ENCODE data around the gene CASS4. TPM values are rescaled to one million over a fixed set of nuclear protein-coding genes. Genes with fewer than 3 reads are reported as not detected.

The CASS4 gene
- total RNA-seq, 1 experiment from 2014 or later: 0.13 TPM

GRCh38 chr20:56386219-56386618, 25.8 kb upstream of the CASS4 start:
- Mint-ChIP-seq H3K36me3 (peaks cover 86% of the 10 kb centered on the region), H3K4me1 (peaks cover 19% of the 10 kb centered on the region), H3K4me3 (no peak overlapping the region), H3K27me3 (ENCODE audit: low read depth) (no peaks in the 10 kb centered on the region), H3K27ac (0 out of 2 replicates have a peak overlapping the region, but pooled peaks have one; percentile 70), H3K9me3 (no peaks in the 10 kb centered on the region)
- TF ChIP-seq MYBL2 (CRISPR knock-in tag; IDR thresholded peaks at IDR 0.05) (no peak), ZNF219 (CRISPR knock-in tag; IDR thresholded peaks at IDR 0.05; ENCODE audit: borderline replicate concordance) (no peak), MAX (CRISPR knock-in tag; IDR thresholded peaks at IDR 0.05) (no peak), CREB1 (CRISPR knock-in tag; IDR thresholded peaks at IDR 0.05) (no peak), FOXK1 (CRISPR knock-in tag; IDR thresholded peaks at IDR 0.05) (no peak), ELF4 (CRISPR knock-in tag; IDR thresholded peaks at IDR 0.05; ENCODE audit: low read depth) (no peak), GRHL2 (CRISPR knock-in tag; IDR thresholded peaks at IDR 0.05; ENCODE audit: insufficient replicate concordance, severe bottlenecking) (no peak), ATF1 (CRISPR knock-in tag; IDR thresholded peaks at IDR 0.05) (no peak), NFATC4 (CRISPR knock-in tag; IDR thresholded peaks at IDR 0.05) (no peak), NR1H2 (CRISPR knock-in tag; IDR thresholded peaks at IDR 0.05) (no peak), SMAD4 (CRISPR knock-in tag; IDR thresholded peaks at IDR 0.05) (no peak), AR (CRISPR knock-in tag; IDR thresholded peaks at IDR 0.05) (no peak), ZNF138 (CRISPR knock-in tag; conservative IDR thresholded peaks at IDR 0.05) (no peak), KAT7 (CRISPR knock-in tag; IDR thresholded peaks at IDR 0.05; ENCODE audit: borderline replicate concordance) (no peak), ESRRA (CRISPR knock-in tag; IDR thresholded peaks at IDR 0.05; ENCODE audit: borderline replicate concordance) (no peak)
- TF ChIP-seq, protein P1, sequence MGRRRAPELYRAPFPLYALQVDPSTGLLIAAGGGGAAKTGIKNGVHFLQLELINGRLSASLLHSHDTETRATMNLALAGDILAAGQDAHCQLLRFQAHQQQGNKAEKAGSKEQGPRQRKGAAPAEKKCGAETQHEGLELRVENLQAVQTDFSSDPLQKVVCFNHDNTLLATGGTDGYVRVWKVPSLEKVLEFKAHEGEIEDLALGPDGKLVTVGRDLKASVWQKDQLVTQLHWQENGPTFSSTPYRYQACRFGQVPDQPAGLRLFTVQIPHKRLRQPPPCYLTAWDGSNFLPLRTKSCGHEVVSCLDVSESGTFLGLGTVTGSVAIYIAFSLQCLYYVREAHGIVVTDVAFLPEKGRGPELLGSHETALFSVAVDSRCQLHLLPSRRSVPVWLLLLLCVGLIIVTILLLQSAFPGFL (CRISPR knock-in tag; IDR thresholded peaks at IDR 0.05; ENCODE audit: borderline replicate concordance): no peak
- TF ChIP-seq, protein P2, sequence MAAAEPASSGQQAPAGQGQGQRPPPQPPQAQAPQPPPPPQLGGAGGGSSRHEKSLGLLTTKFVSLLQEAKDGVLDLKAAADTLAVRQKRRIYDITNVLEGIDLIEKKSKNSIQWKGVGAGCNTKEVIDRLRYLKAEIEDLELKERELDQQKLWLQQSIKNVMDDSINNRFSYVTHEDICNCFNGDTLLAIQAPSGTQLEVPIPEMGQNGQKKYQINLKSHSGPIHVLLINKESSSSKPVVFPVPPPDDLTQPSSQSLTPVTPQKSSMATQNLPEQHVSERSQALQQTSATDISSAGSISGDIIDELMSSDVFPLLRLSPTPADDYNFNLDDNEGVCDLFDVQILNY (CRISPR knock-in tag; IDR thresholded peaks at IDR 0.05): no peak
- TF ChIP-seq, protein P3, sequence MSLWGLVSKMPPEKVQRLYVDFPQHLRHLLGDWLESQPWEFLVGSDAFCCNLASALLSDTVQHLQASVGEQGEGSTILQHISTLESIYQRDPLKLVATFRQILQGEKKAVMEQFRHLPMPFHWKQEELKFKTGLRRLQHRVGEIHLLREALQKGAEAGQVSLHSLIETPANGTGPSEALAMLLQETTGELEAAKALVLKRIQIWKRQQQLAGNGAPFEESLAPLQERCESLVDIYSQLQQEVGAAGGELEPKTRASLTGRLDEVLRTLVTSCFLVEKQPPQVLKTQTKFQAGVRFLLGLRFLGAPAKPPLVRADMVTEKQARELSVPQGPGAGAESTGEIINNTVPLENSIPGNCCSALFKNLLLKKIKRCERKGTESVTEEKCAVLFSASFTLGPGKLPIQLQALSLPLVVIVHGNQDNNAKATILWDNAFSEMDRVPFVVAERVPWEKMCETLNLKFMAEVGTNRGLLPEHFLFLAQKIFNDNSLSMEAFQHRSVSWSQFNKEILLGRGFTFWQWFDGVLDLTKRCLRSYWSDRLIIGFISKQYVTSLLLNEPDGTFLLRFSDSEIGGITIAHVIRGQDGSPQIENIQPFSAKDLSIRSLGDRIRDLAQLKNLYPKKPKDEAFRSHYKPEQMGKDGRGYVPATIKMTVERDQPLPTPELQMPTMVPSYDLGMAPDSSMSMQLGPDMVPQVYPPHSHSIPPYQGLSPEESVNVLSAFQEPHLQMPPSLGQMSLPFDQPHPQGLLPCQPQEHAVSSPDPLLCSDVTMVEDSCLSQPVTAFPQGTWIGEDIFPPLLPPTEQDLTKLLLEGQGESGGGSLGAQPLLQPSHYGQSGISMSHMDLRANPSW (CRISPR knock-in tag; conservative IDR thresholded peaks at IDR 0.05; ENCODE audit: low read depth): no peak
- TF ChIP-seq, protein P4, sequence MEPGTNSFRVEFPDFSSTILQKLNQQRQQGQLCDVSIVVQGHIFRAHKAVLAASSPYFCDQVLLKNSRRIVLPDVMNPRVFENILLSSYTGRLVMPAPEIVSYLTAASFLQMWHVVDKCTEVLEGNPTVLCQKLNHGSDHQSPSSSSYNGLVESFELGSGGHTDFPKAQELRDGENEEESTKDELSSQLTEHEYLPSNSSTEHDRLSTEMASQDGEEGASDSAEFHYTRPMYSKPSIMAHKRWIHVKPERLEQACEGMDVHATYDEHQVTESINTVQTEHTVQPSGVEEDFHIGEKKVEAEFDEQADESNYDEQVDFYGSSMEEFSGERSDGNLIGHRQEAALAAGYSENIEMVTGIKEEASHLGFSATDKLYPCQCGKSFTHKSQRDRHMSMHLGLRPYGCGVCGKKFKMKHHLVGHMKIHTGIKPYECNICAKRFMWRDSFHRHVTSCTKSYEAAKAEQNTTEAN (CRISPR knock-in tag; IDR thresholded peaks at IDR 0.05): no peak
- DNase-seq (ENCODE audit: low spot score): no peak
- no peak for ATAC-seq
- CTCF ChIA-PET: no interaction called here
- POLR2A ChIA-PET: no interaction called here
